ENCODE data around the gene NDUFA8.

NDUFA8 gene

GRCh38 chr9:122110100-122110833 is 49.3 kb downstream of the NDUFA8 start:
- H3K36me3 ChIP-seq (ENCODE audit: insufficient read depth, low read length): no peaks in the 10 kb centered on the region
- H3K27ac ChIP-seq (ENCODE audit: low read depth, low read length, poor library complexity, severe bottlenecking): no peak overlapping the region
- no peak overlapping the region for H2AFZ ChIP-seq (ENCODE audit: low read length)
- H4K20me1 ChIP-seq (ENCODE audit: insufficient read depth, low read length): no peaks in the 10 kb centered on the region
- no peaks in the 10 kb centered on the region for H3K9me2 ChIP-seq (ENCODE audit: low read depth, low read length)
- H3K4me1 ChIP-seq (ENCODE audit: insufficient read depth, low read length, severe bottlenecking): no peaks in the 10 kb centered on the region
- no peaks in the 10 kb centered on the region for H3F3A ChIP-seq (ENCODE audit: insufficient read depth, low read length)
- H3K4me3 ChIP-seq (ENCODE audit: low read depth, low read length, poor library complexity, severe bottlenecking): no peak overlapping the region
- H3K79me2 ChIP-seq (ENCODE audit: insufficient read depth, low read length): no peaks in the 10 kb centered on the region
- H3K4me2 ChIP-seq (ENCODE audit: low read length): no peak overlapping the region
- TF ChIP-seq, protein P1, sequence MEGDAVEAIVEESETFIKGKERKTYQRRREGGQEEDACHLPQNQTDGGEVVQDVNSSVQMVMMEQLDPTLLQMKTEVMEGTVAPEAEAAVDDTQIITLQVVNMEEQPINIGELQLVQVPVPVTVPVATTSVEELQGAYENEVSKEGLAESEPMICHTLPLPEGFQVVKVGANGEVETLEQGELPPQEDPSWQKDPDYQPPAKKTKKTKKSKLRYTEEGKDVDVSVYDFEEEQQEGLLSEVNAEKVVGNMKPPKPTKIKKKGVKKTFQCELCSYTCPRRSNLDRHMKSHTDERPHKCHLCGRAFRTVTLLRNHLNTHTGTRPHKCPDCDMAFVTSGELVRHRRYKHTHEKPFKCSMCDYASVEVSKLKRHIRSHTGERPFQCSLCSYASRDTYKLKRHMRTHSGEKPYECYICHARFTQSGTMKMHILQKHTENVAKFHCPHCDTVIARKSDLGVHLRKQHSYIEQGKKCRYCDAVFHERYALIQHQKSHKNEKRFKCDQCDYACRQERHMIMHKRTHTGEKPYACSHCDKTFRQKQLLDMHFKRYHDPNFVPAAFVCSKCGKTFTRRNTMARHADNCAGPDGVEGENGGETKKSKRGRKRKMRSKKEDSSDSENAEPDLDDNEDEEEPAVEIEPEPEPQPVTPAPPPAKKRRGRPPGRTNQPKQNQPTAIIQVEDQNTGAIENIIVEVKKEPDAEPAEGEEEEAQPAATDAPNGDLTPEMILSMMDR (IDR thresholded peaks at IDR 0.05; ENCODE audit: low read length): no peak
- TF ChIP-seq EZH2 (IDR thresholded peaks at IDR 0.05; ENCODE audit: borderline replicate concordance, low read length): no peak
- H3K9me3 ChIP-seq (ENCODE audit: low read length): no peaks in the 10 kb centered on the region
- peaks cover 4% of the 10 kb centered on the region; the same call in 1 of the 2 replicates for H3K27me3 ChIP-seq (ENCODE audit: insufficient read depth, low read length)
- H3K9ac ChIP-seq (ENCODE audit: low read length): no peak overlapping the region

- peaks cover 2% of the 10 kb centered on the region; the same call in 1 of the 2 replicates for H3K9me3 ChIP-seq (ENCODE audit: low read length)
- TF ChIP-seq, protein P1 (IDR thresholded peaks at IDR 0.05; ENCODE audit: low read length): no peak
- no peak for TF ChIP-seq EZH2 (IDR thresholded peaks at IDR 0.05; ENCODE audit: borderline replicate concordance, low read length)
- H3K79me2 ChIP-seq (ENCODE audit: insufficient read depth, low read length): no peaks in the 10 kb centered on the region
- H3K27me3 ChIP-seq (ENCODE audit: insufficient read depth, low read length): no peaks in the 10 kb centered on the region; the same call in 1 of the 2 replicates
- H4K20me1 ChIP-seq (ENCODE audit: insufficient read depth, low read length): no peaks in the 10 kb centered on the region
- H3K9ac ChIP-seq (ENCODE audit: low read length): no peak overlapping the region
- H3K9me2 ChIP-seq (ENCODE audit: low read depth, low read length): no peaks in the 10 kb centered on the region
- H3F3A ChIP-seq (ENCODE audit: insufficient read depth, low read length): no peaks in the 10 kb centered on the region
- H2AFZ ChIP-seq (ENCODE audit: low read length): no peak overlapping the region
- H3K4me3 ChIP-seq (ENCODE audit: low read depth, low read length, poor library complexity, severe bottlenecking): no peak overlapping the region
- no peak overlapping the region for H3K27ac ChIP-seq (ENCODE audit: low read depth, low read length, poor library complexity, severe bottlenecking)
- no peaks in the 10 kb centered on the region for H3K36me3 ChIP-seq (ENCODE audit: insufficient read depth, low read length)
- H3K4me2 ChIP-seq (ENCODE audit: low read length): no peak overlapping the region
- H3K4me1 ChIP-seq (ENCODE audit: insufficient read depth, low read length, severe bottlenecking): no peaks in the 10 kb centered on the region
Measured at GRCh38 chr9:122109035-122109813, 50.4 kb downstream of the NDUFA8 start.

- Histone ChIP-seq H3K9me3 (ENCODE audit: low read length) (peaks cover 9% of the 10 kb centered on the region), H3K27me3 (ENCODE audit: insufficient read depth, low read length) (no peaks in the 10 kb centered on the region; the same call in 1 of the 2 replicates), H3K27ac (ENCODE audit: low read depth, low read length, poor library complexity, severe bottlenecking) (no peak overlapping the region), H3F3A (ENCODE audit: insufficient read depth, low read length) (no peaks in the 10 kb centered on the region), H3K4me3 (ENCODE audit: low read depth, low read length, poor library complexity, severe bottlenecking) (no peak overlapping the region), H4K20me1 (ENCODE audit: insufficient read depth, low read length) (no peaks in the 10 kb centered on the region), H3K9me2 (ENCODE audit: low read depth, low read length) (no peaks in the 10 kb centered on the region), H3K4me1 (ENCODE audit: insufficient read depth, low read length, severe bottlenecking) (no peaks in the 10 kb centered on the region), H3K79me2 (ENCODE audit: insufficient read depth, low read length) (no peaks in the 10 kb centered on the region), H2AFZ (ENCODE audit: low read length) (no peak overlapping the region), H3K9ac (ENCODE audit: low read length) (no peak overlapping the region), H3K4me2 (ENCODE audit: low read length) (no peak overlapping the region), H3K36me3 (ENCODE audit: insufficient read depth, low read length) (no peaks in the 10 kb centered on the region; the same call in 1 of the 2 replicates)
- TF ChIP-seq EZH2 (IDR thresholded peaks at IDR 0.05; ENCODE audit: borderline replicate concordance, low read length): no peak
- TF ChIP-seq, protein P1 (IDR thresholded peaks at IDR 0.05; ENCODE audit: low read length): no peak
Measured at GRCh38 chr9:122107291-122107805, 52.2 kb downstream of the NDUFA8 start.
